Common myeloid progenitor, CD34-positive (primary cell): Measurements from ENCODE around the gene CTAG1A.
A peak's percentile ranks its signal among the peaks of the same experiment; 100 is the strongest.

Source experiments
- CTCF ChIA-PET: fragments of 350-600 bp; sonication (Branson Sonifier 250); formaldehyde crosslinking; loops from one replicate; lab custom pipeline; 2021; ENCODE audit warnings: antibody characterized with exemption; lab: Charles Lee
- POLR2A ChIA-PET: fragments of 350-600 bp; sonication (Branson Sonifier 250); formaldehyde crosslinking; loops from one replicate; lab custom pipeline; 2021; ENCODE audit warnings: antibody characterized with exemption; lab: Charles Lee
- DNase-seq, 3 donors: peaks; one replicate each; pipeline versions ENCODE4 v3.0.0 to v3.0.0-alpha.2; 2013
- H3K27ac ChIP-seq, 2 experiments: 1 replicate in 1 of 2; 2 replicates in 1 of 2; pipeline ENCODE4 v1.7.0; 2013; ENCODE audit warnings: inconsistent platforms in 2 of 2, low read length in 2 of 2, mild to moderate bottlenecking in 2 of 2, low read depth in 1 of 2, moderate library complexity in 1 of 2; ENCODE audit not compliant: severe bottlenecking in 2 of 2, insufficient read depth in 1 of 2, poor library complexity in 1 of 2
- H3K27me3 ChIP-seq, 5 experiments: replicated peaks in 2 of 5; 1 replicate in 3 of 5; 2 replicates in 2 of 5; pipeline versions ENCODE4 v1.6.1 to v1.7.0; 2013; ENCODE audit warnings: low read length in 4 of 5, mild to moderate bottlenecking in 2 of 5, moderate library complexity in 2 of 5, inconsistent platforms in 1 of 5; ENCODE audit not compliant: insufficient read depth in 5 of 5, control insufficient read depth in 4 of 5
- H3K36me3 ChIP-seq, 4 experiments: 1 replicate in 2 of 4; 2 replicates in 2 of 4; pipeline versions ENCODE4 v1.6.1 to v1.7.0; 2013; ENCODE audit warnings: low read length in 3 of 4, control low read depth in 1 of 4, mild to moderate bottlenecking in 1 of 4; ENCODE audit not compliant: control insufficient read depth in 4 of 4, insufficient read depth in 4 of 4
- H3K4me1 ChIP-seq, 4 experiments: 1 replicate in 3 of 4; 2 replicates in 1 of 4; pipeline versions ENCODE4 v1.6.1 to v1.7.1; 2013; ENCODE audit warnings: low read length in 3 of 4, mild to moderate bottlenecking in 3 of 4, control low read depth in 1 of 4, inconsistent platforms in 1 of 4, moderate library complexity in 1 of 4; ENCODE audit not compliant: control insufficient read depth in 4 of 4, insufficient read depth in 4 of 4; ENCODE audit errors: control extremely low read depth in 1 of 4
- H3K4me3 ChIP-seq, 7 experiments: 1 replicate in 4 of 7; 2 replicates in 3 of 7; pipeline versions ENCODE4 v1.5.1 to v1.7.0; 2013; ENCODE audit warnings: mild to moderate bottlenecking in 7 of 7, low read length in 6 of 7, moderate library complexity in 6 of 7, inconsistent platforms in 2 of 7, low read depth in 2 of 7, control low read depth in 1 of 7; ENCODE audit not compliant: insufficient read depth in 4 of 7, control insufficient read depth in 1 of 7; ENCODE audit errors: extremely low read depth in 1 of 7
- H3K9me3 ChIP-seq, 5 experiments: 1 replicate in 4 of 5; 2 replicates in 1 of 5; pipeline versions ENCODE4 v1.6.1 to v1.7.1; 2013; ENCODE audit warnings: low read length in 4 of 5, mild to moderate bottlenecking in 2 of 5, inconsistent platforms in 1 of 5, low read depth in 1 of 5, moderate library complexity in 1 of 5; ENCODE audit not compliant: control insufficient read depth in 4 of 5, insufficient read depth in 2 of 5; ENCODE audit errors: control extremely low read depth in 1 of 5
- WGBS: methylation state at CpG from one replicate; pipeline ENCODE4 v1.1.5; 2013; ENCODE audit not compliant: insufficient coverage; 5-methylcytosine and 5-hydroxymethylcytosine counted together

CTAG1A gene

GRCh38 chrX:154594491-154594890, 9.6 kb downstream of the CTAG1A start:
- POLR2A ChIA-PET = no interaction called here
- CTCF ChIA-PET = interaction anchor here (1.8 kb wide), 1 partner anchor 17 kb away, joined by 5 read pairs; no protein-coding TSS in a partner anchor
- Histone ChIP-seq H3K4me1 (peaks cover 0 to 11% (median 4%) of the 10 kb centered on the region in 4 experiments), H3K27ac (no peak overlapping the region), H3K36me3 (no peaks in the 10 kb centered on the region), H3K4me3 (no peak overlapping the region), H3K9me3 (peaks cover 0 to 6% (median 0%) of the 10 kb centered on the region in 5 experiments), H3K27me3 (no peaks in the 10 kb centered on the region)
- WGBS = 79% methylated on average over 4 of the region's 4 CpGs
- DNase-seq = no peak

GRCh38 chrX:154595559-154596249, 10.8 kb downstream of the CTAG1A start:
- H3K27me3 ChIP-seq = no peaks in the 10 kb centered on the region
- H3K9me3 ChIP-seq = peaks cover 0 to 6% (median 0%) of the 10 kb centered on the region in 5 experiments
- peaks cover 0 to 19% (median 13%) of the 10 kb centered on the region in 4 experiments for H3K4me1 ChIP-seq
- ChIA-PET CTCF (no interaction called here), POLR2A (no interaction called here)
- H3K27ac ChIP-seq = no peak overlapping the region
- H3K36me3 ChIP-seq = no peaks in the 10 kb centered on the region
- H3K4me3 ChIP-seq = no peak overlapping the region
- no peak for DNase-seq
- WGBS = no CpG with 5 or more reads among the region's 2 CpGs

- no CpG with 5 or more reads among the region's 3 CpGs for WGBS
- H3K9me3 ChIP-seq = peaks cover 0 to 6% (median 0%) of the 10 kb centered on the region in 5 experiments
- peaks cover 0 to 19% (median 13%) of the 10 kb centered on the region in 4 experiments for H3K4me1 ChIP-seq
- H3K4me3 ChIP-seq = no peak overlapping the region
- H3K36me3 ChIP-seq = no peaks in the 10 kb centered on the region
- peak; percentile 35 to 86 (median 84) for DNase-seq
- POLR2A ChIA-PET = no interaction called here
- CTCF ChIA-PET = no interaction called here
- no peak overlapping the region for H3K27ac ChIP-seq
- H3K27me3 ChIP-seq = no peaks in the 10 kb centered on the region
These were observed 11.5 kb downstream of the CTAG1A start for GRCh38 chrX:154596290-154596929.

GRCh38 chrX:154597221-154597620, 12.3 kb downstream of the CTAG1A start:
- no peak overlapping the region for H3K27ac ChIP-seq
- WGBS = 79% methylated on average over 11 of the region's 12 CpGs
- peaks cover 0 to 19% (median 13%) of the 10 kb centered on the region in 4 experiments for H3K4me1 ChIP-seq
- peaks cover 0 to 6% (median 0%) of the 10 kb centered on the region in 5 experiments for H3K9me3 ChIP-seq
- ChIA-PET CTCF (no interaction called here), POLR2A (no interaction called here)
- no peak for DNase-seq
- no peaks in the 10 kb centered on the region for H3K27me3 ChIP-seq
- H3K36me3 ChIP-seq = no peaks in the 10 kb centered on the region
- no peak overlapping the region for H3K4me3 ChIP-seq

- H3K27me3 ChIP-seq = no peaks in the 10 kb centered on the region
- H3K27ac ChIP-seq = no peak overlapping the region
- H3K4me3 ChIP-seq = no peak overlapping the region
- CTCF ChIA-PET = interaction anchor here (0.7 kb wide), 1 partner anchor 11 kb away, joined by 3 read pairs; no protein-coding TSS in a partner anchor
- 100% methylated on average over 4 of the region's 8 CpGs for WGBS
- POLR2A ChIA-PET = no interaction called here
- no peaks in the 10 kb centered on the region for H3K9me3 ChIP-seq
- peaks cover 0 to 26% (median 15%) of the 10 kb centered on the region in 4 experiments for H3K4me1 ChIP-seq
- H3K36me3 ChIP-seq = no peaks in the 10 kb centered on the region
- no peak for DNase-seq
These were observed 13.7 kb downstream of the CTAG1A start for GRCh38 chrX:154598656-154599055.

GRCh38 chrX:154599531-154599930, 14.6 kb downstream of the CTAG1A start:
- no peaks in the 10 kb centered on the region for H3K9me3 ChIP-seq
- no peak for DNase-seq
- 91% methylated on average over 13 of the region's 14 CpGs for WGBS
- peaks cover 0 to 34% (median 18%) of the 10 kb centered on the region in 4 experiments for H3K4me1 ChIP-seq
- H3K36me3 ChIP-seq = no peaks in the 10 kb centered on the region
- POLR2A ChIA-PET = no interaction called here
- no peak overlapping the region for H3K4me3 ChIP-seq
- H3K27me3 ChIP-seq = no peaks in the 10 kb centered on the region
- CTCF ChIA-PET = interaction anchor here (1.2 kb wide), 1 partner anchor 11 kb away, joined by 3 read pairs; no protein-coding TSS in a partner anchor
- no peak overlapping the region for H3K27ac ChIP-seq
